Measurements from ENCODE around the gene MAPK8.

Gene MAPK8

DNA sequence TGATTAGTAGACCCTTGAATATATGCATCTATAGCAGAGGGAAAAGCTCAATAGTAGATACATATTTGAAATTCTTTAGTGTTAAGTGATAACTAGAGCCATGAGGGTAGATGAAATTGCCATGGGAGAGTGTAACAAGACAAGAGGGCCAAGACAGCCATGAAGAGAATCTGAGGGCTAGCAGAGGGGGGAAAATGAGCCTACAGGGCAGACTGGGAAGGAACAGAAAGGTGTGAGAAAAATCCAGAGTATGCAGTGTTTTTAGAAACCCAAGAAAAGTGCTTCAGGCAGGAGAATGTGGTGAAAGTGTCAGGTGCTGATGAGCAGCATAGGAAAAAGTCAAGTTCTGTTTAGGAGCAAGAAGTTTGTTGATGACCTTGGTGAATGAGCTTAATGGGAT, 63.0 kb downstream of the MAPK8 start:
- DNase-seq (ENCODE audit: extremely low read depth, low read depth) = no peak
- TF ChIP-seq, protein P1, sequence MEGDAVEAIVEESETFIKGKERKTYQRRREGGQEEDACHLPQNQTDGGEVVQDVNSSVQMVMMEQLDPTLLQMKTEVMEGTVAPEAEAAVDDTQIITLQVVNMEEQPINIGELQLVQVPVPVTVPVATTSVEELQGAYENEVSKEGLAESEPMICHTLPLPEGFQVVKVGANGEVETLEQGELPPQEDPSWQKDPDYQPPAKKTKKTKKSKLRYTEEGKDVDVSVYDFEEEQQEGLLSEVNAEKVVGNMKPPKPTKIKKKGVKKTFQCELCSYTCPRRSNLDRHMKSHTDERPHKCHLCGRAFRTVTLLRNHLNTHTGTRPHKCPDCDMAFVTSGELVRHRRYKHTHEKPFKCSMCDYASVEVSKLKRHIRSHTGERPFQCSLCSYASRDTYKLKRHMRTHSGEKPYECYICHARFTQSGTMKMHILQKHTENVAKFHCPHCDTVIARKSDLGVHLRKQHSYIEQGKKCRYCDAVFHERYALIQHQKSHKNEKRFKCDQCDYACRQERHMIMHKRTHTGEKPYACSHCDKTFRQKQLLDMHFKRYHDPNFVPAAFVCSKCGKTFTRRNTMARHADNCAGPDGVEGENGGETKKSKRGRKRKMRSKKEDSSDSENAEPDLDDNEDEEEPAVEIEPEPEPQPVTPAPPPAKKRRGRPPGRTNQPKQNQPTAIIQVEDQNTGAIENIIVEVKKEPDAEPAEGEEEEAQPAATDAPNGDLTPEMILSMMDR (IDR thresholded peaks at IDR 0.05; ENCODE audit: low read depth, low read length, missing control alignments) = no peak

DNA sequence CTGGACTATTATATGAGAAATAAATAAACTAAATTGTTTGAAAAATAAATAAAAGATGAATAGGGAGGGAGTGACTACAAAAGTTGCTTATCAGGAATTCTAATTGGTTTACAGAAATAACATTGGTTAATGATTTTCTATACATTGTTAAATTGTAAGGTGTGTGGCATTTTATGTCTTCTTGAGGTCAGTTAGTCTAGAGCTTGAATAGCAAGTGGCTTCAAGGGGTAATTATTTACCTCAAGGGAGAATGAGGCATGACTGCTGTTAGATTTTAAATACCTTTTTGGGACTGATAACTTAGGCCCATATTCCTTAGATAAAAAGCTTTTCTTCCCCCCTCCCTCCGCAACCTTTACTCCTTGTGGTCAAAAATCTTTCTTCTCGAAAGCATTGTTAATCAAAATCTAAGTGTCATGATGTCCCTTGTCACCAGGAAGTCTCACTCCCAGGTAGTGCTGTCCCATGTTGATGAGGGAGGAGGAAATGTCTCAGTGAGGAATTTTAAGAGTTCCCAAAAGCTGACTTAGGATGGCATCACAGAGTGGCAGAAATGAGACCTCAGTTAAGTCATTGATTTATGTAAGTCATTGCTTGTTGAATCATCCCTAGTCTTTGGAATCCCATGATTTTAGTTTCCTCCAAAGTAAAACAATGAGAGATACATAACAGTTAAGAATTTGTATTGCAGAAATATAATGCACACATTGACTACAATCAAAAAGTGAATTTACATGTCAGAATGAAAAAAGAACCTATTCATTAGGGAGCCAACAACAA, 71.5 kb downstream of the MAPK8 start:
- no peak for DNase-seq (ENCODE audit: extremely low read depth, low read depth)

More for the DNA sequence above, 63.0 kb downstream of the MAPK8 start:
- no peak overlapping the region for H3K4me3 ChIP-seq (replicated peaks; ENCODE audit: low read depth, low read length)

DNA sequence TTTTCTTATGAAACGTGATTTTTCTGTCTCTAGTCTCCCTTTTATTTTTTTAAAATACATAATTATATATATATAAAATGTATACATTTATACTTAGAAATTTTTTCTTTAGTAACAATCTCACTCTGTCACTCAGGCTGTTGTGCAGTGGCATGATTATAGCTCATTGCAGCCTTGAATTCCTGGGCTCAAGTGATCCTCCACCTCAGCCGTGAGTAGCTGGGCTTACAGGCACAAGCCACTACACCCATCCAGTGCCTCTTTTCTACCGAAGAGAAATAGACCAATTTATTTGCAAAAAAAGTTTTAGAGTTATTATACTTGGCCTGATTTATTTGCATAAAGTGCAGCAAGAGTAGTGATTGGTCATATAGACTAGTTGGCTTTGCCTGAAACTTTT, 72.2 kb downstream of the MAPK8 start:
- no peak for DNase-seq (ENCODE audit: extremely low read depth, low read depth)
- no peak overlapping the region for H3K4me3 ChIP-seq (replicated peaks; ENCODE audit: low read depth, low read length)
- TF ChIP-seq, protein P1 (IDR thresholded peaks at IDR 0.05; ENCODE audit: low read depth, low read length, missing control alignments) = no peak

More for the DNA sequence above, 71.5 kb downstream of the MAPK8 start:
- H3K4me3 ChIP-seq (replicated peaks; ENCODE audit: low read depth, low read length) = no peak overlapping the region
- TF ChIP-seq, protein P1 (IDR thresholded peaks at IDR 0.05; ENCODE audit: low read depth, low read length, missing control alignments) = no peak

DNA sequence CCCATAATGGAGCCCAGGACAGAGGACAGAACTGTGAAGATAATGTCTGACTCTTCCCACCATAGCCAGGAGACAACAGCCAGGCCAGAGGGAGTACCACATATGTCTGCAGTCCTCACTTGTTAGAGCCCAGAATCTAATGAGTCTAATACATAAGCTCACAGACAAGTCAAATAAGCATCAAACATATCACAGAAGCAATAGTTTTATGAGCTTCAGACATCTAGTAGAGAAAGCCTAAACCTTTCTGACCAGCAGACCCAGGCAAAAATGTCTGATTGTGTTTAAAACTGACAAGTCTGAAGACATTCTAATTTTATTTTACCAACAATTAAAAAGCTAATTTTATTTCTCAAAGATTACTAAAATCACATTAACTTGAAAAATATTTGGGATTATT, 75.5 kb downstream of the MAPK8 start:
- no peak overlapping the region for H3K4me3 ChIP-seq (replicated peaks; ENCODE audit: low read depth, low read length)
- no peak for DNase-seq (ENCODE audit: extremely low read depth, low read depth)
- TF ChIP-seq, protein P1 (IDR thresholded peaks at IDR 0.05; ENCODE audit: low read depth, low read length, missing control alignments) = no peak

DNA sequence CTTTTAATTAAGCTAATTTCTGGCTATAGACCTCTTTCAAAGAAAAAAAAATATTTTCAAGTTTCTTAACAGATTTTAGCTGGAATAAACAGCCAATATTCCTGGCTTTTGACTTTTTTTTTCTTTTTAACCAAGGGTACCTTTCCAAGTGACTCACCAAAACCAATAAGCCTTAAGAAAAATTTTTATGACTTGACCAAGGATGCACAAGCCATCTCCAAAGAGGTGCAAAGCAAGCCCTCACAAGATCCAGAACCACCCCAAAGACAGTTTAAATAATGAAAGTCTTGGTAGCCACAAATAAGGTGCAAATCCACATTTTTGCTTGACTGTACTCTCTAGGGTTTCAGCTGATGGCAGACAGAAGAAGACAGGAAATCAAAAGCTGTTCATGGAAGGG, 76.5 kb downstream of the MAPK8 start:
- TF ChIP-seq, protein P1 (IDR thresholded peaks at IDR 0.05; ENCODE audit: low read depth, low read length, missing control alignments) = no peak
- DNase-seq (ENCODE audit: extremely low read depth, low read depth) = no peak
- no peak overlapping the region for H3K4me3 ChIP-seq (replicated peaks; ENCODE audit: low read depth, low read length)

DNA sequence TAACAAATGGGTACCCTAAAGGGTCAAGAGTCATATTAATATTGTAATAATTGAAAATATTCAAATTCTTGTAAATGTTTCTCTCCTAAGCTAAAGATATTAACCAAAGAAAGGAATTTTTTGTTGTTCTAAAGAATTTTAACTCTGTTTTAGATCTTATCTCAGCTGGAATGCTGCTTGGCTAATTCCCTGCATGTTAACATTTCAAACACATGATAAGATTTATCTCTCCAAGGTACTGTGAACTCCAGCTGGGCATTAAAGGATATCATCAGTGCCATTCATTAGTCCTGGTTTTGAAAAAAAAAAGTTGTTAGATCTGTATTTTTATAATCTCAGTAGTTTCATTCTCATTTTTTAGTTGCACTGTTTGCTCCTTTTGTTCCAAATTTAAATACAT, 76.9 kb downstream of the MAPK8 start:
- no peak for DNase-seq (ENCODE audit: extremely low read depth, low read depth)
- TF ChIP-seq, protein P1 (IDR thresholded peaks at IDR 0.05; ENCODE audit: low read depth, low read length, missing control alignments) = no peak
- no peak overlapping the region for H3K4me3 ChIP-seq (replicated peaks; ENCODE audit: low read depth, low read length)

DNA sequence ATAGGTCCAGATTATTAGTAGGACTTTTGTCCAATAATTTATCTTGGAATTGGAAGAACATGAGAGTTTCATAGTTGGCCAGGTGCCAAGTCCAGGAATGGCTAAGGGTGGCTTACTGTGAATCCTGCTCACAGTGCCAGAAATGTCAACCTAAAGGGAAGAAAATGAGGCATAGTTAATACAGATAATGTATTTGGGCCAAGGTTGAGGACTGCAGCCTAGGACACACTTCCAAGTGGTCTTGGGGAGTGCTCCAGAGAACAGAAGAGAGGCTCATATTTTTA, 78.2 kb downstream of the MAPK8 start:
- TF ChIP-seq, protein P1 (IDR thresholded peaks at IDR 0.05; ENCODE audit: low read depth, low read length, missing control alignments) = no peak
- H3K4me3 ChIP-seq (replicated peaks; ENCODE audit: low read depth, low read length) = no peak overlapping the region
- no peak for DNase-seq (ENCODE audit: extremely low read depth, low read depth)

All from HFF-Myc (cell line).